Measurements from ENCODE around the gene TMEM52. TPM values are rescaled to one million over a fixed set of nuclear protein-coding genes. Genes with fewer than 3 reads are reported as not detected.

Gene TMEM52
- total and polyA plus RNA-seq, 2 of the 13 experiments (the other 11 are each of a cell fraction or from before 2014, with no cell fraction given), result 13.2 to 18.7 TPM

GRCh38 chr1:1891349-1892078 lies 27.6 kb downstream of the TMEM52 start (continued):
- TF ChIP-seq ARID5B (CRISPR knock-in tag; IDR thresholded peaks at IDR 0.05) (no peak; the same call in 1 of the 2 replicates), HDAC1 (CRISPR knock-in tag; IDR thresholded peaks at IDR 0.05) (peak; percentile 86), MXD1 (CRISPR knock-in tag; IDR thresholded peaks at IDR 0.05) (peak; percentile 61; the same call in 1 of the 2 replicates), THAP9 (CRISPR knock-in tag; IDR thresholded peaks at IDR 0.05; ENCODE audit: borderline replicate concordance) (peak; percentile 31; the same call in 1 of the 2 replicates), ZNF235 (CRISPR knock-in tag; IDR thresholded peaks at IDR 0.05; ENCODE audit: borderline replicate concordance) (0 out of 2 replicates have a peak, but pooled peaks have one; percentile 56), ZNF512 (CRISPR knock-in tag; IDR thresholded peaks at IDR 0.05) (peak; percentile 80; the same call in 1 of the 2 replicates), MAX (IDR thresholded peaks at IDR 0.05) (no peak; the same call in none of the 2 replicates), HBP1 (CRISPR knock-in tag; IDR thresholded peaks at IDR 0.05; ENCODE audit: low read depth) (0 out of 2 replicates have a peak, but pooled peaks have one; percentile 32), RBFOX2 (IDR thresholded peaks at IDR 0.05; ENCODE audit: low read depth, low read length) (peak; percentile 72), HDAC2 (CRISPR knock-in tag; IDR thresholded peaks at IDR 0.05) (no peak), ZNF749 (CRISPR knock-in tag; IDR thresholded peaks at IDR 0.05; ENCODE audit: borderline replicate concordance) (peak; percentile 82; the same call in 1 of the 2 replicates), MXD3 (CRISPR knock-in tag; IDR thresholded peaks at IDR 0.05) (peak; percentile 57; the same call in 1 of the 2 replicates), CSRNP1 (CRISPR knock-in tag; IDR thresholded peaks at IDR 0.05) (peak; percentile 28; the same call in 1 of the 2 replicates), MXD4 (CRISPR knock-in tag; IDR thresholded peaks at IDR 0.05) (0 out of 2 replicates have a peak, but pooled peaks have one; percentile 12)
